ENCODE results near the gene ZDHHC13. TPM values are rescaled to one million over a fixed set of nuclear protein-coding genes. Genes with fewer than 3 reads are reported as not detected.

ZDHHC13 gene
- total RNA-seq, 4 donors from 2014 or later, result 19.5 to 26.9 (median 24.7) TPM

DNA sequence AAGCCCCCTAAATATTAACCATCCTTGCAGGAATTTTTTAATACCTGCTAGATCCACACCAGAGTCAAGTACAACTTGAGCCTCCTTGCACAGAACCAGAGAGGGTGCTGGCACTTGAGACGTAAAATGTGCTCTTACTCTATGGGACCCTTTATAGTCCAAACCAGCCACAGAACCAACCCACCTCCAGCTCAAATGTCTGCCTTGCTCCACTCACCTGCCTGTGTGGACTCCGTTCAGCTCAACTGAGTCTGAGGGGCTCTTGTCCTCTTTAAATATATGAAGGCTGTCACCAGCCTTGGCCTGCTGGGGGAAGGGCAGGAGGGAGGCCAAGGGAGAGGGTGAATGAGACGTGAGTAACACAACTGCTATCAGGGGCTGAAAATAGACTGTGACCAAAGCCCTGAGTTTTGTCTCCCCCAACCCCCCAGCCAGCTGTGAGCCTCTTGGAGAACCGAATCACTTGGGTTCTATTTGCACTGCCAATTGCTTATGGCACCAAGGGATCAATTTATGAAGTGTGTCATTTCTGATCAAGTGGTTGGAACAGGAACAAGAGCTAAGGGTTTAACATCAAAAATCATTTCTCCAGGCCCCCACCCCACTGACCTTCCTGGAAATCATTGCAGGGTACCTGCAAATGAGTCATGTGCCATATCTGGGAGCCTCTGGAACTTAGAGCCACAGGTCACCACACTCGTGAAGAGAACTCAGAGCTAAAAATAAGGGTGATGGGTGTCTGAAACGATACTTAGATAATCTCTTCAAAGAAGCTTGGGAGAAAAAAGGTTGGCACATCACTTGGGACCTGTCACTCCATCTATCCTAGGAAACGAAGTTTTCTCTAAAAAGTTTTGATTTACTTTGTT is 85.0 kb downstream of the ZDHHC13 start, which contains the start of gene CSRP3:
CSRP3 (minus strand) TSS at position 247 of the 869 bp plus-strand sequence. CDS start 9,535 bp downstream, outside the sequence.
- Histone ChIP-seq H3K36me3 (no peaks in the 10 kb centered on the region), H3K4me1 (no peaks in the 10 kb centered on the region), H3K27me3 (no peaks in the 10 kb centered on the region), H3K4me3 (replicated peaks in 1 of 3) (no peak within 1 kb of the TSS), H3K27ac (no peak within 1 kb of the TSS), H3K9me3 (no peaks in the 10 kb centered on the region)
- no peak for DNase-seq
- intact Hi-C loops (cut with DNase I), result no loop called here
- no peak for TF ChIP-seq POLR2A (IDR thresholded peaks at IDR 0.05)
- TF ChIP-seq, protein P1, sequence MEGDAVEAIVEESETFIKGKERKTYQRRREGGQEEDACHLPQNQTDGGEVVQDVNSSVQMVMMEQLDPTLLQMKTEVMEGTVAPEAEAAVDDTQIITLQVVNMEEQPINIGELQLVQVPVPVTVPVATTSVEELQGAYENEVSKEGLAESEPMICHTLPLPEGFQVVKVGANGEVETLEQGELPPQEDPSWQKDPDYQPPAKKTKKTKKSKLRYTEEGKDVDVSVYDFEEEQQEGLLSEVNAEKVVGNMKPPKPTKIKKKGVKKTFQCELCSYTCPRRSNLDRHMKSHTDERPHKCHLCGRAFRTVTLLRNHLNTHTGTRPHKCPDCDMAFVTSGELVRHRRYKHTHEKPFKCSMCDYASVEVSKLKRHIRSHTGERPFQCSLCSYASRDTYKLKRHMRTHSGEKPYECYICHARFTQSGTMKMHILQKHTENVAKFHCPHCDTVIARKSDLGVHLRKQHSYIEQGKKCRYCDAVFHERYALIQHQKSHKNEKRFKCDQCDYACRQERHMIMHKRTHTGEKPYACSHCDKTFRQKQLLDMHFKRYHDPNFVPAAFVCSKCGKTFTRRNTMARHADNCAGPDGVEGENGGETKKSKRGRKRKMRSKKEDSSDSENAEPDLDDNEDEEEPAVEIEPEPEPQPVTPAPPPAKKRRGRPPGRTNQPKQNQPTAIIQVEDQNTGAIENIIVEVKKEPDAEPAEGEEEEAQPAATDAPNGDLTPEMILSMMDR (IDR thresholded peaks at IDR 0.05), result no peak
- WGBS, 2 donors, result 75 to 85% methylated on average over 7 of the region's 7 CpGs

DNA sequence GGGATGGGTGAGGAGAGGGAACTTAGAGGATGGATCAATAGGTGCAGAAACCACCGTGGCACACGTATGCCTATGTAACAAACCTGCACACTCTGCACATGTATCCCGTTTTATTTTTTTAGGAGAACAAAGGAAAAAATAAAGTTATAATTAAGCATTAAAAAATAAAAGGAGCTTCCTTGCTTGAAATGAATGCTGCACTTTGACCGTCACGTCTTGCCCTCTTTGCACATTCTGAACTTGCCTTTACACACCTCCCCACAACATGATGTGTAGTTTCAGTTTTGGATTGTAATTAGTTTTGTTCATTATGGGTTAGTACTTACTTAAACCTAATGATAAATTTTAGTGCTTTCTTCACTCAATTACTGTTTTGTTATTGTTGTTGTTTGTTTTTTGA is 87.9 kb downstream of the ZDHHC13 start:
- Histone ChIP-seq H3K4me3 (replicated peaks in 1 of 3) (no peak overlapping the region), H3K27me3 (no peaks in the 10 kb centered on the region), H3K27ac (no peak overlapping the region), H3K9me3 (no peaks in the 10 kb centered on the region), H3K4me1 (no peaks in the 10 kb centered on the region), H3K36me3 (no peaks in the 10 kb centered on the region)
- no peak for TF ChIP-seq POLR2A (IDR thresholded peaks at IDR 0.05)
- TF ChIP-seq, protein P1 (IDR thresholded peaks at IDR 0.05), result no peak
- 93 to 94% methylated on average over 5 of the region's 5 CpGs for WGBS, 2 donors
- DNase-seq, result no peak
- intact Hi-C loops (cut with DNase I), result no loop called here

GRCh38 chr11:19208181-19208580 is 91.2 kb downstream of the ZDHHC13 start:
- H3K4me1 ChIP-seq, result no peaks in the 10 kb centered on the region
- no peak overlapping the region for H3K4me3 ChIP-seq (replicated peaks in 1 of 3)
- 83 to 89% methylated on average over 2 of the region's 2 CpGs for WGBS, 2 donors
- intact Hi-C loops (cut with DNase I), result no loop called here
- no peak for DNase-seq
- no peak overlapping the region for H3K27ac ChIP-seq
- TF ChIP-seq, protein P1 (IDR thresholded peaks at IDR 0.05), result no peak
- TF ChIP-seq POLR2A (IDR thresholded peaks at IDR 0.05), result no peak
- no peaks in the 10 kb centered on the region for H3K9me3 ChIP-seq
- H3K36me3 ChIP-seq, result no peaks in the 10 kb centered on the region
- no peaks in the 10 kb centered on the region for H3K27me3 ChIP-seq

GRCh38 chr11:19208959-19209546 is 92.1 kb downstream of the ZDHHC13 start:
- Histone ChIP-seq H3K27me3 (no peaks in the 10 kb centered on the region), H3K9me3 (no peaks in the 10 kb centered on the region), H3K4me1 (no peaks in the 10 kb centered on the region), H3K36me3 (no peaks in the 10 kb centered on the region), H3K27ac (no peak overlapping the region), H3K4me3 (replicated peaks in 1 of 3) (no peak overlapping the region)
- intact Hi-C loops (cut with DNase I), result no loop called here
- TF ChIP-seq, protein P1 (IDR thresholded peaks at IDR 0.05), result no peak
- TF ChIP-seq POLR2A (IDR thresholded peaks at IDR 0.05), result no peak
- no peak for DNase-seq
- WGBS, 2 donors, result 49 to 60% methylated on average over 3 of the region's 3 CpGs

Measured in thyroid gland (tissue), 4 donors.